Left ventricle myocardium inferior (tissue), 1 donor: ENCODE measurements around the gene E2F3. TPM values are rescaled to one million over a fixed set of nuclear protein-coding genes. Genes with fewer than 3 reads are reported as not detected.

ENCODE experiments used
- DNase-seq: peaks from one replicate; pipeline ENCODE4 v3.0.0-alpha.2; 2020
- H3K27ac ChIP-seq: fragments of 200-600 bp; replicated peaks from 2 replicates; pipeline ENCODE4 v1.8.0; 2021
- H3K27me3 ChIP-seq: fragments of 200-600 bp; 2 replicates; pipeline ENCODE4 v1.8.0; 2021; ENCODE audit warnings: low read depth
- H3K36me3 ChIP-seq: fragments of 200-600 bp; 2 replicates; pipeline ENCODE4 v1.8.0; 2021
- H3K4me1 ChIP-seq: fragments of 200-600 bp; 2 replicates; pipeline ENCODE4 v1.8.0; 2021
- H3K4me3 ChIP-seq: fragments of 200-600 bp; 2 replicates; pipeline ENCODE4 v1.8.0; 2021; ENCODE audit warnings: mild to moderate bottlenecking, moderate library complexity
- H3K9me3 ChIP-seq: fragments of 200-600 bp; replicated peaks from 2 replicates; pipeline ENCODE4 v1.8.0; 2021
- CTCF ChIP-seq: fragments of 200-600 bp; IDR thresholded peaks from 2 replicates; pipeline ENCODE4 v1.8.0; 2021; ENCODE audit warnings: antibody characterized with exemption, mild to moderate bottlenecking, borderline replicate concordance
- intact Hi-C: fragments of 100-400 bp; cut with micrococcal nuclease; formaldehyde crosslinking; loops from one replicate; pipeline ENCODE4 v1.11.0; 2022
- total RNA-seq: library from RNA; stranded (reverse); fragmentation: NEBNext Ultra II Directional; extraction: Animal tissue kit (Norgen Biotek cat#: 25700); gene quantifications from one replicate; pipeline ENCODE4 v1.2.1, GENCODE V29; 2021
- donor health status: DM: no; HTN: yes; CAD: no; lungs with severe emphysema.

E2F3 gene
- total RNA-seq, 1 donor from 2014 or later = 6.7 TPM

DNA sequence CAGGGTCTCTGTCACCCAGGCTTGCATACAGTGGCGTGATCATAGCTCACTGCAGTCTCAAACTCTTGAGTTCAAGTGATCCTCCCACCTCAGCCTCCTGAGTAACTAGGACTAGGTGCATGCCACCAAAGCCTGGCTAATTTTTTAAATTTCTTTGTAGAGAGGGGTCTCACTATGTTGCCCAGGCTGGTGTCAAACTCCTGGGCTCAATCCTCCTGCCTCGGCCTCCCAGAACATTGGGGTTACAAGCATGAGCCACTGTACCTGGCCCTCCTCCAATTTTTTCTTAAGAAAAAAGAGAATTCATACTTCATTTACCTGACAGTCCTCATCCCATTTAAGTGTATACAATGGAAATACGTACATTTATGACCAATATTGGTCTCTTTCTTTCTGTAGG, 37.9 kb downstream of the E2F3 start:
- no peaks in the 10 kb centered on the region for H3K27me3 ChIP-seq
- no peaks in the 10 kb centered on the region for H3K36me3 ChIP-seq
- no peak overlapping the region for H3K4me3 ChIP-seq
- TF ChIP-seq CTCF = no peak
- peak overlapping the region; percentile 4 for H3K27ac ChIP-seq
- DNase-seq = no peak
- no peaks in the 10 kb centered on the region for H3K9me3 ChIP-seq
- intact Hi-C loops = no loop called here
- peaks cover 14% of the 10 kb centered on the region for H3K4me1 ChIP-seq

DNA sequence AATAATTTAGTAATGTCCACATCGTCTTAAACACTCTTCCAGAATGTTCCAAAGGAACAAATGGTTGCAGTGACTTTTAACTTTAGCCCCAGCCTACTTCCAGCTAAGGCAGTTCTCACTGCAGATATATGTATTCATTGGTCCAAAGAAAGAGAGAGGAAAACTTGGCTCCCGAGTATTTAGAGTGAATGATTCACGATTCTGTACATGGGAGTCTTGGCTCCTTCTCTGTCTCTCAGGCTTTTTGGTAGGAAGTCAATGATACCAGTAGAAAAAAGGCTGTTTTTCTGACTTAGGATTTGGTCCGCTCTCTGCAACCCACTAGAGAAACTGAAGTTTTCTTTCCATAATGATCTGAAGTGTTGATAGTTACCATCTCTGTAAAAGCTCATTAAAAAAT, 38.6 kb downstream of the E2F3 start:
- Histone ChIP-seq H3K4me3 (no peak overlapping the region), H3K27me3 (no peaks in the 10 kb centered on the region), H3K27ac (no peak overlapping the region), H3K9me3 (no peaks in the 10 kb centered on the region), H3K4me1 (peaks cover 14% of the 10 kb centered on the region), H3K36me3 (no peaks in the 10 kb centered on the region)
- no peak for DNase-seq
- TF ChIP-seq CTCF = no peak
- intact Hi-C loops = no loop called here

- Histone ChIP-seq H3K4me3 (no peak overlapping the region), H3K9me3 (no peaks in the 10 kb centered on the region), H3K36me3 (no peaks in the 10 kb centered on the region), H3K4me1 (peaks cover 14% of the 10 kb centered on the region), H3K27me3 (no peaks in the 10 kb centered on the region), H3K27ac (no peak overlapping the region)
- intact Hi-C loops = no loop called here
- TF ChIP-seq CTCF = no peak
- DNase-seq = no peak
Measured at GRCh38 chr6:20441236-20441635, 39.6 kb downstream of the E2F3 start.

DNA sequence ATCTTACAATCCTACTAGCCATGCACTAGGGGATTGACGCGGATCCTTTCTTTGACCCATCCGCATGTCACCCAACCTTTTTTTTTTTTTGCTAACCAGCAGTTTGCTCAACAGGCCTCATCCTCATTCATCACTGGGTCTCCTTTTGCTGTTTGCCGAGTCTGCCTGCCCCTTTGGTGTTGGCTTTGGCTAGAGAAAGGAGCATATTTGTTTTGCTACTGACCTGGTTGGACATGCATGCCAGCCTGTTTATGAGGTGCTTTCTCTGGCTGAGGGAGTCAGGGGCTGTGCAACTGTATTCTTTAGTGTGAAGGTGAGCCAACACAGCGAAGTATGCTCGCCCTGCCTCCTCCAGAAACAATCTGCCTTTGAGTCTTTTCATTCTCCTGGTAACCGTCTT, 40.2 kb downstream of the E2F3 start:
- intact Hi-C loops = no loop called here
- peaks cover 19% of the 10 kb centered on the region for H3K4me1 ChIP-seq
- TF ChIP-seq CTCF = no peak
- no peak overlapping the region for H3K27ac ChIP-seq
- H3K36me3 ChIP-seq = no peaks in the 10 kb centered on the region
- no peak for DNase-seq
- H3K27me3 ChIP-seq = no peaks in the 10 kb centered on the region
- H3K9me3 ChIP-seq = no peaks in the 10 kb centered on the region
- H3K4me3 ChIP-seq = no peak overlapping the region

GRCh38 chr6:20444786-20445271, 43.1 kb downstream of the E2F3 start:
- TF ChIP-seq CTCF = no peak

DNA sequence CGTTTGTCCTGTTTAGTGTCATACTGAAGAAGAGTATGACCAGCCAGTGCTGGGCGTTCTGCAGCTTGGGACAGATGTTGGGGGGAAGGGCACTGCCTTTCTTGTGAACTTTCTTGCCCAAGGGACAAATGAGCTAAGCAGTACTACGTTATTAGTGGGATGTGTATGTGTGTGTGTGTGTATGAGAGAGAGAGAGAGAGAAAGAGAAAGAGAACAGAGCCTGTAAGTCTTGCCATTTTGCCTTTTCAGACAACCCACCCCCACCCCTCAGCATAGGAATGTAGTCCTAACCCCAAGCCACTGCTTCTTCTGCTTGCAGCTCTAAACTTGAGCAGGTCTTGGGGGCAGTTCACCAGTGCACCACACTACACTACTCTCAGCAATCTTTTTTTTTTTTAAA, 45.5 kb downstream of the E2F3 start:
- Histone ChIP-seq H3K27ac (no peak overlapping the region), H3K9me3 (no peaks in the 10 kb centered on the region), H3K27me3 (no peaks in the 10 kb centered on the region), H3K4me1 (peaks cover 25% of the 10 kb centered on the region), H3K4me3 (no peak overlapping the region), H3K36me3 (no peaks in the 10 kb centered on the region)
- intact Hi-C loops = no loop called here
- DNase-seq = no peak
- TF ChIP-seq CTCF = no peak

More at GRCh38 chr6:20444786-20445271, 43.1 kb downstream of the E2F3 start:
- intact Hi-C loops = no loop called here
- Histone ChIP-seq H3K27me3 (no peaks in the 10 kb centered on the region), H3K4me1 (peaks cover 25% of the 10 kb centered on the region), H3K9me3 (no peaks in the 10 kb centered on the region), H3K36me3 (no peaks in the 10 kb centered on the region), H3K4me3 (no peak overlapping the region), H3K27ac (no peak overlapping the region)
- DNase-seq = no peak
